Transverse colon (tissue), 4 donors: Measurements from ENCODE around the gene MAP6.

Experiments
- POLR2AphosphoS5 ChIP-seq, 3 donors: sonication (generic); formaldehyde crosslinking; IDR thresholded peaks; one replicate each; pipeline ENCODE4 v1.6.1; 2016; ENCODE audit warnings: antibody characterized with exemption in 3 of 3
- TF ChIP-seq, protein P1 (sequence below), 5 experiments: fragments of 200-600 bp in 3 of 5; fragments of 450-650 bp in 2 of 5; sonication (generic) in 3 of 5; IDR thresholded peaks; 1 replicate in 2 of 5; 2 replicates in 3 of 5; pipeline ENCODE4 v1.5.1; 2016 to 2017; ENCODE audit warnings: antibody characterized with exemption in 5 of 5, inconsistent platforms in 3 of 5, mild to moderate bottlenecking in 2 of 5, moderate library complexity in 1 of 5

- no peak for TF ChIP-seq POLR2AphosphoS5 (IDR thresholded peaks at IDR 0.05)
- TF ChIP-seq, protein P1, sequence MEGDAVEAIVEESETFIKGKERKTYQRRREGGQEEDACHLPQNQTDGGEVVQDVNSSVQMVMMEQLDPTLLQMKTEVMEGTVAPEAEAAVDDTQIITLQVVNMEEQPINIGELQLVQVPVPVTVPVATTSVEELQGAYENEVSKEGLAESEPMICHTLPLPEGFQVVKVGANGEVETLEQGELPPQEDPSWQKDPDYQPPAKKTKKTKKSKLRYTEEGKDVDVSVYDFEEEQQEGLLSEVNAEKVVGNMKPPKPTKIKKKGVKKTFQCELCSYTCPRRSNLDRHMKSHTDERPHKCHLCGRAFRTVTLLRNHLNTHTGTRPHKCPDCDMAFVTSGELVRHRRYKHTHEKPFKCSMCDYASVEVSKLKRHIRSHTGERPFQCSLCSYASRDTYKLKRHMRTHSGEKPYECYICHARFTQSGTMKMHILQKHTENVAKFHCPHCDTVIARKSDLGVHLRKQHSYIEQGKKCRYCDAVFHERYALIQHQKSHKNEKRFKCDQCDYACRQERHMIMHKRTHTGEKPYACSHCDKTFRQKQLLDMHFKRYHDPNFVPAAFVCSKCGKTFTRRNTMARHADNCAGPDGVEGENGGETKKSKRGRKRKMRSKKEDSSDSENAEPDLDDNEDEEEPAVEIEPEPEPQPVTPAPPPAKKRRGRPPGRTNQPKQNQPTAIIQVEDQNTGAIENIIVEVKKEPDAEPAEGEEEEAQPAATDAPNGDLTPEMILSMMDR (IDR thresholded peaks at IDR 0.05) = no peak
Measured at GRCh38 chr11:75567971-75568370, 100.9 kb downstream of the MAP6 start.
